ENCODE data around the gene KLHL7.
"Not testable (repeated sequence)": the region's sequence is repeated elsewhere in the genome, so short reads cannot be mapped to it uniquely, and the experiment has no call there.

Gene KLHL7

GRCh38 chr7:23218196-23218595, 112.6 kb downstream of the KLHL7 start:
- no peak for DNase-seq

GRCh38 chr7:23220690-23221305, 115.2 kb downstream of the KLHL7 start:
- DNase-seq, result no peak

DNA sequence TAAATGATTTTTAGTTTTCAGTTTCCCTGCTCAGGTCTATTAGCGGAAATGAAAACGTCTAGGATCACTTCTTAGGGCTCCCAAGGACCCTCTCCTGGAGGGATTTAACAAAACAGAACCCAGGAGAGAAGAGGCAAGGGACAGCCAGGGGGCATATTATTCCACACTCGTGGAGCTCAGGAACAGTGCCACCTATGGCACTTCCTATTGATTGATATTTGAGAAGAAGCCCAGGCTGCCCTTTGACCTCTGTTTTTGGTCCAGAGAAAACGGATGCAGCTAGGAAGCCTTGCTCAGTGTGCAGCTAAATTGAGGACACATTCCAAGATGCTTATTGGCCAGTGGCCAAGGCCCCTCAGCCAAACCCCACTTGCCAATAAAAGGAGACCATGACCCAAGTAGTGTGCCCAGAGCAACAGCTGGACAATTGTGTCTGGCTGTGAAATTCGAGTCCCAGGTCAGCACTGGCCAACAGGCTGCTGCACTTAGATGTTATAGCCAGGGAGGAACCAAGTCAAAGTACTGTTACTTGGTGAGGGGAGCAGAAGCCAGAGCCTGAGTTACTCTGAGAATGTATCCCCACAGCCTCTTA, 117.0 kb downstream of the KLHL7 start:
- DNase-seq, result no peak

DNA sequence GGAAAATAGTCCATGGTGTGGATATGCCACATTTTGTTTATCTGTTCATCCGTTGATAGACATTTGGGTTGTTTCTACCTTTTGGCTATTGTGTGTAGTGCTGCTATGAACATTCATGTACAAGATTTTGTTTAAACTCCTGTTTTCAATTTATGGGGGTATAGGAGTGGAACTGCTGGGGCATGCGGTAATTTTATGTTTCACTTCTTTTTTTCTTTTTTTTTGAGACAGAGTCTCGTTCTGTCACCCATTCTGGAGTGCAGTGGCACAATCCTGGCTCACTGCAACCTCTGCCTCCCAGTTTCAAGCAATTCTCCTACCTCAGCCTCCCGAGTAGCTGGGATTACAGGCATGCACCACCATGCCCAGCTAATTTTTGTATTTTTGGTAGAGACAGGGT, 118.8 kb downstream of the KLHL7 start:
- DNase-seq, result not testable (repeated sequence)

- no peak for DNase-seq
Observed at GRCh38 chr7:23226844-23227450, 121.4 kb downstream of the KLHL7 start.

All from T-helper 9 cell (primary cell).